ENCODE data around the gene ELK4. TPM values are rescaled to one million over a fixed set of nuclear protein-coding genes. Genes with fewer than 3 reads are reported as not detected.

The ELK4 gene
- total and polyA plus RNA-seq, 2 of the 13 experiments (the other 11 are each of a cell fraction or from before 2014, with no cell fraction given): 8.3 to 13.1 TPM

GRCh38 chr1:205623646-205624045 lies 8.2 kb downstream of the ELK4 start:
- 95% methylated on average over 4 of the region's 4 CpGs for WGBS (ENCODE audit: low lambda C conversion rate)
- Histone ChIP-seq H4K20me1 (ENCODE audit: insufficient read depth, low read length) (peaks cover 13% of the 10 kb centered on the region), H3K9me3 (ENCODE audit: low read length) (no peaks in the 10 kb centered on the region), H3K9ac (ENCODE audit: insufficient read depth, low read depth, low read length) (no peak overlapping the region), H2AFZ (ENCODE audit: low read length) (no peak overlapping the region), H3K4me3 (replicated peaks in 1 of 3; ENCODE audit: insufficient read depth in 1 of 3, low read depth in 2 of 3, low read length in 3 of 3) (no peak overlapping the region), H3K79me2 (ENCODE audit: insufficient read depth, low read length) (peaks cover 45% of the 10 kb centered on the region), H3K36me3 (replicated peaks in 1 of 2; ENCODE audit: control insufficient read depth in 1 of 2, insufficient read depth in 2 of 2, low read length in 2 of 2) (peaks cover 13 to 54% of the 10 kb centered on the region in 2 experiments), H3K27me3 (ENCODE audit: control insufficient read depth in 1 of 2, insufficient read depth in 2 of 2, low read length in 2 of 2) (no peaks in the 10 kb centered on the region), H3K4me2 (ENCODE audit: low read depth, low read length) (no peak overlapping the region), H3K4me1 (ENCODE audit: insufficient read depth, low read length) (peaks cover 12% of the 10 kb centered on the region), H3K27ac (ENCODE audit: extremely low read length, insufficient read depth, low read length) (no peak overlapping the region)
- intact Hi-C loops (cut with micrococcal nuclease; ENCODE audit: unreplicated experiment) (no loop called here), in situ Hi-C loops (cut with HindIII; ENCODE audit: extremely low pct_ligation_motif_present, low pct_unique_long_range_greater_than_20kb) (no loop called here)
- FAIRE-seq (no peak), ATAC-seq (no peak), DNase-seq (ENCODE audit: low spot score) (no peak)
- CTCF ChIA-PET (ENCODE audit: low intra/inter-chr PET ratio, low total read pairs): no interaction called here
- no TSS peak for BruUV-seq (replicated peaks)
- POLR2A ChIA-PET: interaction anchor here (1.0 kb wide), 1 partner anchor 8 kb away, joined by 3 read pairs; the partner anchor contains the start of gene ELK4
- TF ChIP-seq POLR2A (IDR thresholded peaks at IDR 0.05; ENCODE audit: insufficient read depth in 1 of 2, low read depth in 2 of 2, low read length in 2 of 2): no peak
- TF ChIP-seq CBFB (CRISPR knock-in tag; IDR thresholded peaks at IDR 0.05): no peak

GRCh38 chr1:205620269-205620668 lies 11.5 kb downstream of the ELK4 start:
- no peaks in the 10 kb centered on the region for H3K9me3 ChIP-seq (ENCODE audit: low read length)
- BruUV-seq (replicated peaks): TSS peak; percentile 23
- WGBS (ENCODE audit: low lambda C conversion rate): 88% methylated on average over 6 of the region's 6 CpGs
- H3K4me3 ChIP-seq (replicated peaks in 1 of 3; ENCODE audit: insufficient read depth in 1 of 3, low read depth in 2 of 3, low read length in 3 of 3): no peak overlapping the region
- H3K36me3 ChIP-seq (replicated peaks in 1 of 2; ENCODE audit: control insufficient read depth in 1 of 2, insufficient read depth in 2 of 2, low read length in 2 of 2): peaks cover 17 to 62% of the 10 kb centered on the region in 2 experiments
- ATAC-seq (no peak), DNase-seq (ENCODE audit: low spot score) (no peak), FAIRE-seq (no peak)
- no peak overlapping the region for H3K4me2 ChIP-seq (ENCODE audit: low read depth, low read length)
- no peak overlapping the region for H3K9ac ChIP-seq (ENCODE audit: insufficient read depth, low read depth, low read length)
- intact Hi-C loops (cut with micrococcal nuclease; ENCODE audit: unreplicated experiment): no loop called here
- H3K27ac ChIP-seq (ENCODE audit: extremely low read length, insufficient read depth, low read length): no peak overlapping the region
- POLR2A ChIA-PET: no interaction called here
- in situ Hi-C loops (cut with HindIII; ENCODE audit: extremely low pct_ligation_motif_present, low pct_unique_long_range_greater_than_20kb): no loop called here
- peaks cover 15% of the 10 kb centered on the region for H3K79me2 ChIP-seq (ENCODE audit: insufficient read depth, low read length)
- H3K4me1 ChIP-seq (ENCODE audit: insufficient read depth, low read length): peaks cover 24% of the 10 kb centered on the region
- CTCF ChIA-PET (ENCODE audit: low intra/inter-chr PET ratio, low total read pairs): no interaction called here
- H3K27me3 ChIP-seq (ENCODE audit: control insufficient read depth in 1 of 2, insufficient read depth in 2 of 2, low read length in 2 of 2): no peaks in the 10 kb centered on the region
- H4K20me1 ChIP-seq (ENCODE audit: insufficient read depth, low read length): peaks cover 6% of the 10 kb centered on the region; the same call in 1 of the 2 replicates
- H2AFZ ChIP-seq (ENCODE audit: low read length): no peak overlapping the region
- TF ChIP-seq PRDM4 (CRISPR knock-in tag; IDR thresholded peaks at IDR 0.05; ENCODE audit: borderline replicate concordance): no peak
- no peak for TF ChIP-seq DPF2 (CRISPR knock-in tag; IDR thresholded peaks at IDR 0.05; ENCODE audit: borderline replicate concordance, low read depth)
- no peak for TF ChIP-seq ZBTB44 (CRISPR knock-in tag; IDR thresholded peaks at IDR 0.05)
- TF ChIP-seq KMT2B (CRISPR knock-in tag; IDR thresholded peaks at IDR 0.05): no peak
- no peak for TF ChIP-seq ZBTB21 (CRISPR knock-in tag; IDR thresholded peaks at IDR 0.05)
- TF ChIP-seq ZNF510 (CRISPR knock-in tag; IDR thresholded peaks at IDR 0.05; ENCODE audit: low read depth): no peak
- no peak for TF ChIP-seq NFRKB (IDR thresholded peaks at IDR 0.05)
- no peak for TF ChIP-seq ZFYVE20 (CRISPR knock-in tag; IDR thresholded peaks at IDR 0.05; ENCODE audit: borderline replicate concordance, low read depth)
- no peak for TF ChIP-seq CBFB (CRISPR knock-in tag; IDR thresholded peaks at IDR 0.05)
- TF ChIP-seq ISX (CRISPR knock-in tag; conservative IDR thresholded peaks at IDR 0.05): no peak
- TF ChIP-seq ZNF484 (CRISPR knock-in tag; IDR thresholded peaks at IDR 0.05; ENCODE audit: borderline replicate concordance, low read depth): no peak
